ENCODE measurements around the gene RNF5. TPM values are rescaled to one million over a fixed set of nuclear protein-coding genes. Genes with fewer than 3 reads are reported as not detected.

The RNF5 gene
- total RNA-seq, 1 experiment from 2014 or later, result 82.3 TPM

DNA sequence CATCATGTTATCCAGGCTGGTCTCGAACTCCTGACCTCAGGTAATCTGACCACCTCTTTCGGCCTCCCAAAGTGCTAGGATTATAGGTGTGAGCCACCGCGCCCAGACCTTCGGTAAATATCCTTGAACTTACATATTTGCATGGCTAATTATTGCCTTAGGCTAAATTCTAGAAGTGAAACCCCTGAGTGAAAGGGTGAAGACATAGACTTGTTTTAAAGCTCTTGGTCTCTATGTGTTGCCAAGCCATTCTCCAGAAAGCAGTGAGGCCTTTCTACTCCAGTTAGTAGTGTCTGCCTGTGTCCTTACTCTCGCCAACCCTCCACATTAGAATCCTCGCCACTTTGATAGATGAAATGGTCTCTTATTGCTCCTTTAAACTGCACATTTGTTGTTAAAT, 48.2 kb downstream of the RNF5 start:
- BruUV-seq (replicated peaks), result no TSS peak
- ATAC-seq (no peak), DNase-seq (ENCODE audit: low read depth, low spot score) (no peak)
- Histone ChIP-seq H3K4me3 (ENCODE audit: low read depth in 2 of 2, low read length in 2 of 2) (no peak overlapping the region), H3K4me1 (ENCODE audit: control insufficient read depth, insufficient read depth, low read length) (no peaks in the 10 kb centered on the region), H3K27ac (ENCODE audit: low read length) (no peak overlapping the region), H3K36me3 (ENCODE audit: control insufficient read depth, insufficient read depth, low read length) (no peaks in the 10 kb centered on the region), H3K9me3 (ENCODE audit: control insufficient read depth, insufficient read depth, low read depth, low read length) (no peaks in the 10 kb centered on the region), H3K27me3 (ENCODE audit: control insufficient read depth, insufficient read depth, low read length) (no peaks in the 10 kb centered on the region)
- CTCF ChIA-PET, result no interaction called here
- intact Hi-C loops (cut with micrococcal nuclease; ENCODE audit: unreplicated experiment), result no loop called here
- POLR2A ChIA-PET, result interaction anchor here (0.5 kb wide), 1 partner anchor 29 kb away, joined by 6 read pairs; no protein-coding TSS in a partner anchor
- in situ Hi-C loops (cut with HindIII; ENCODE audit: low pct_unique_long_range_greater_than_20kb, low sequenced_read_pairs), result no loop called here
- TF ChIP-seq TCF7L2 (IDR thresholded peaks at IDR 0.05; ENCODE audit: low read depth, low read length), result no peak
- TF ChIP-seq, protein P1, sequence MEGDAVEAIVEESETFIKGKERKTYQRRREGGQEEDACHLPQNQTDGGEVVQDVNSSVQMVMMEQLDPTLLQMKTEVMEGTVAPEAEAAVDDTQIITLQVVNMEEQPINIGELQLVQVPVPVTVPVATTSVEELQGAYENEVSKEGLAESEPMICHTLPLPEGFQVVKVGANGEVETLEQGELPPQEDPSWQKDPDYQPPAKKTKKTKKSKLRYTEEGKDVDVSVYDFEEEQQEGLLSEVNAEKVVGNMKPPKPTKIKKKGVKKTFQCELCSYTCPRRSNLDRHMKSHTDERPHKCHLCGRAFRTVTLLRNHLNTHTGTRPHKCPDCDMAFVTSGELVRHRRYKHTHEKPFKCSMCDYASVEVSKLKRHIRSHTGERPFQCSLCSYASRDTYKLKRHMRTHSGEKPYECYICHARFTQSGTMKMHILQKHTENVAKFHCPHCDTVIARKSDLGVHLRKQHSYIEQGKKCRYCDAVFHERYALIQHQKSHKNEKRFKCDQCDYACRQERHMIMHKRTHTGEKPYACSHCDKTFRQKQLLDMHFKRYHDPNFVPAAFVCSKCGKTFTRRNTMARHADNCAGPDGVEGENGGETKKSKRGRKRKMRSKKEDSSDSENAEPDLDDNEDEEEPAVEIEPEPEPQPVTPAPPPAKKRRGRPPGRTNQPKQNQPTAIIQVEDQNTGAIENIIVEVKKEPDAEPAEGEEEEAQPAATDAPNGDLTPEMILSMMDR (IDR thresholded peaks at IDR 0.05), result no peak

Small RNA genes within 50 kb of the gene (microRNA-seq; reads per million reads assigned to microRNA genes)
- 7.0 reads per million, percentile 21 among the genes with 10 or more reads in this experiment for gene MIR6721 (ENCODE audit: unreplicated experiment)
- not detected for gene MIR6833 (ENCODE audit: unreplicated experiment)

Other genes starting within 250 kb of the RNF5 start
- gene CFB, start 232.3 kb upstream of the RNF5 start, total RNA-seq (2021; ENCODE audit: unreplicated experiment), result 5.6 TPM
- gene NELFE, start 219.4 kb upstream of the RNF5 start, total RNA-seq (2021; ENCODE audit: unreplicated experiment), result 94.9 TPM
- gene SKIC2, start 219.2 kb upstream of the RNF5 start, total RNA-seq (2021; ENCODE audit: unreplicated experiment), result 121 TPM
- gene DXO, start 206.3 kb upstream of the RNF5 start, total RNA-seq (2021; ENCODE audit: unreplicated experiment), result 38.1 TPM
- 8.1 TPM for gene C4A, start 196.3 kb upstream of the RNF5 start, total RNA-seq (2021; ENCODE audit: unreplicated experiment)
- 8.8 TPM for gene C4B, start 163.6 kb upstream of the RNF5 start, total RNA-seq (2021; ENCODE audit: unreplicated experiment)
- 1.1 TPM for gene CYP21A2, start 140.0 kb upstream of the RNF5 start, total RNA-seq (2021; ENCODE audit: unreplicated experiment)
- 1.8 TPM for gene TNXB, start 69.1 kb upstream of the RNF5 start, total RNA-seq (2021; ENCODE audit: unreplicated experiment)
- 127 TPM for gene ATF6B, start 50.2 kb upstream of the RNF5 start, total RNA-seq (2021; ENCODE audit: unreplicated experiment)
- 7.4 TPM for gene FKBPL, start 48.1 kb upstream of the RNF5 start, total RNA-seq (2021; ENCODE audit: unreplicated experiment)
- 1.3 TPM for gene PRRT1, start 26.5 kb upstream of the RNF5 start, total RNA-seq (2021; ENCODE audit: unreplicated experiment)
- 20.1 TPM for gene PPT2, start 24.3 kb upstream of the RNF5 start, total RNA-seq (2021; ENCODE audit: unreplicated experiment)
- gene EGFL8, start 13.8 kb upstream of the RNF5 start, total RNA-seq (2021; ENCODE audit: unreplicated experiment), result 11.1 TPM
- 88.4 TPM for gene AGPAT1, start 2.3 kb upstream of the RNF5 start, total RNA-seq (2021; ENCODE audit: unreplicated experiment)
- gene AGER, start 5.8 kb downstream of the RNF5 start, total RNA-seq (2021; ENCODE audit: unreplicated experiment), result 3.7 TPM
- 76.2 TPM for gene PBX2, start 11.8 kb downstream of the RNF5 start, total RNA-seq (2021; ENCODE audit: unreplicated experiment)
- gene GPSM3, start 14.2 kb downstream of the RNF5 start, total RNA-seq (2021; ENCODE audit: unreplicated experiment), result 2.0 TPM
- gene NOTCH4, start 45.7 kb downstream of the RNF5 start, total RNA-seq (2021; ENCODE audit: unreplicated experiment), result 2.0 TPM
- not detected for gene TSBP1, start 193.5 kb downstream of the RNF5 start, total RNA-seq (2021; ENCODE audit: unreplicated experiment)
- not detected for gene BTNL2, start 228.8 kb downstream of the RNF5 start, total RNA-seq (2021; ENCODE audit: unreplicated experiment)

Measured in Panc1 (cell line).